K562 (cell line): ENCODE measurements around the gene HHEX. TPM values are rescaled to one million over a fixed set of nuclear protein-coding genes. Genes with fewer than 3 reads are reported as not detected.

Experiments
- ATF1 ChIP-seq, 2 experiments: fragments of 450-650 bp in 1 of 2; IDR thresholded peaks; 2 replicates each; pipeline ENCODE4 v1.6.1; 2016; ENCODE audit warnings: missing compliant biosample characterization in 1 of 2, missing genetic modification characterization in 1 of 2
- BACH1 ChIP-seq: fragments of 200-800 bp; sonication (Bioruptor generic); IDR thresholded peaks from 2 replicates; pipeline ENCODE4 v1.6.1; 2016; ENCODE audit warnings: missing genetic modification characterization, missing compliant biosample characterization
- CBX2 ChIP-seq: fragments of 200-600 bp; sonication (generic); IDR thresholded peaks from one replicate; pipeline ENCODE4 v1.6.1; 2012; ENCODE audit warnings: mild to moderate bottlenecking, low read length, inconsistent platforms; ENCODE audit not compliant: insufficient read depth, poor library complexity, severe bottlenecking
- CHD1 ChIP-seq: fragments of 200-600 bp; sonication (generic); IDR thresholded peaks from one replicate; pipeline ENCODE4 v1.6.1; 2012; ENCODE audit warnings: mild to moderate bottlenecking, moderate library complexity, low read length, inconsistent platforms
- FOXJ3 ChIP-seq: sonication (generic); formaldehyde crosslinking; IDR thresholded peaks from 2 replicates; pipeline ENCODE4 v1.4.0; 2020; ENCODE audit warnings: mild to moderate bottlenecking, missing genetic modification reagents
- HCFC1 ChIP-seq: IDR thresholded peaks from 2 replicates; pipeline ENCODE4 v1.6.1; 2012; ENCODE audit warnings: low read depth, low read length, improper control_type of control experiment
- HNRNPLL ChIP-seq: fragments of 200-400 bp; formaldehyde crosslinking; IDR thresholded peaks from 2 replicates; pipeline ENCODE4 v1.6.1; 2017; ENCODE audit warnings: low read length, low read depth, mild to moderate bottlenecking; ENCODE audit not compliant: poor library complexity, severe bottlenecking
- L3MBTL2 ChIP-seq: fragments of 450-650 bp; IDR thresholded peaks from 2 replicates; pipeline ENCODE4 v1.6.1; 2016; ENCODE audit warnings: mild to moderate bottlenecking, moderate library complexity
- NRF1 ChIP-seq, 2 experiments: fragments of 450-650 bp; IDR thresholded peaks in 1 of 2; conservative IDR thresholded peaks in 1 of 2; 2 replicates each; pipeline ENCODE4 v1.6.1; 2014; ENCODE audit warnings: mild to moderate bottlenecking in 2 of 2
- PHTF2 ChIP-seq: fragments of 250-450 bp; sonication (Bioruptor Pico); IDR thresholded peaks from 2 replicates; pipeline ENCODE4 v1.5.0; 2021; ENCODE audit warnings: mild to moderate bottlenecking
- TCF3 ChIP-seq: sonication (generic); formaldehyde crosslinking; IDR thresholded peaks from 2 replicates; pipeline ENCODE4 v1.4.0; 2020; ENCODE audit warnings: mild to moderate bottlenecking, missing genetic modification reagents
- TFAM ChIP-seq: fragments of 250-450 bp; sonication (Bioruptor Pico); conservative IDR thresholded peaks from 2 replicates; pipeline ENCODE4 v1.5.0; 2021; ENCODE audit warnings: mild to moderate bottlenecking, moderate library complexity
- TSC22D4 ChIP-seq: fragments of 450-650 bp; IDR thresholded peaks from 2 replicates; pipeline ENCODE4 v1.6.1; 2016; ENCODE audit warnings: missing genetic modification characterization, missing biosample characterization, control low read depth
- ZBTB12 ChIP-seq: fragments of 250-450 bp; sonication (Bioruptor Pico); IDR thresholded peaks from 2 replicates; pipeline ENCODE4 v1.4.0; 2020
- ZFX ChIP-seq: sonication (generic); formaldehyde crosslinking; IDR thresholded peaks from 2 replicates; pipeline ENCODE4 v1.8.0; 2022; ENCODE audit warnings: mild to moderate bottlenecking, missing genetic modification reagents, moderate library complexity
- ZNF79 ChIP-seq: fragments of 250-450 bp; sonication (Bioruptor Pico); IDR thresholded peaks from 2 replicates; pipeline ENCODE4 v1.4.0; 2020; ENCODE audit warnings: low read depth, mild to moderate bottlenecking, moderate library complexity
- polyA plus RNA-seq, 8 experiments: library from polyadenylated mRNA; depleted of rRNA in 4 of 8; stranded (reverse) in 5 of 8; unstranded in 3 of 8; fragments of >200 nt; fragmentation: Nextera tagmentation in 2 of 8; fragmentation: Illumina TruSeq in 1 of 8; extraction: Ambion mirVana in 2 of 8; extraction: Trizol in 1 of 8; gene quantifications; 2 replicates each; pipeline versions ENCODE4 v1.2.1 to v1.2.3, GENCODE V29; 2011 to 2014; ENCODE audit warnings: inconsistent platforms in 1 of 8, missing spikeins in 1 of 8
- total RNA-seq, 7 experiments: library from RNA; depleted of rRNA in 6 of 7; stranded (reverse); fragments of >200 nt in 6 of 7; fragmentation: Illumina TruSeq in 2 of 7; extraction: Trizol in 2 of 7; gene quantifications; 2 replicates each; pipeline versions ENCODE4 v1.2.1 to v1.2.3, GENCODE V29; 2011 to 2021; ENCODE audit warnings: low replicate concordance in 1 of 7
- TF ChIP-seq, protein P1 (sequence below), 2 experiments: fragments of 450-650 bp; conservative IDR thresholded peaks; 2 replicates each; pipeline ENCODE4 v1.6.1; 2017; ENCODE audit warnings: mild to moderate bottlenecking in 2 of 2, moderate library complexity in 2 of 2

Gene HHEX
- total and polyA plus RNA-seq, 9 of the 15 experiments (the other 6 are each of a cell fraction or from before 2014, with no cell fraction given), result 37.2 to 133 (median 80.2) TPM

DNA sequence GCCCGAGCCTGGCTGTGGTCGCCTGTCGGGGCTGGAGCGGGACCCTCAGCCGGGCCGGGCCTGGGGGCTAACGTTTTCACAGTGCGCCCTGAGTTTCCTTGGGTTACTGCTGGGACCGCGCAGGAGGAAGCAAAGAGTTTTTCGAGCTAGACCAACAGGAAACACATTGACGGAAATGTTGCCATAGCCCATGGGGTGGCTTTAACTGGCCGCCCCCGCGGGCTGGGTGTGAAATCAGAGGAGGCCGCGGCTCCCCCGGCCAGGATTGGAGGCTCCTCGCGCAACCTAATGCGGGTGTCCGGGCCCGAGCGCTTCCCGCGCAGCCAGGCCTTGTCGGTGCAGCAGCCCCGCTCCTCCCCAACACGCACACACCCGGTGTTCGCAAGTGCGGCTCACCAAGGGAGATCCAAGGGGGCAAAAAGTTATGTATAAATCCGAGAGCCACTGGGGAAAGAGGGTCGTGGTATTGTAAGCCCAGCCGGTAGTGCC lies 1.9 kb downstream of the HHEX start (continued):
- peak; percentile 53 for TF ChIP-seq CHD1
- TF ChIP-seq ZNF79 (CRISPR knock-in tag), result no peak
- TF ChIP-seq BACH1 (tag), result no peak
- TF ChIP-seq ZBTB12 (CRISPR knock-in tag), result no peak
- no peak for TF ChIP-seq CBX2
- no peak for TF ChIP-seq FOXJ3 (CRISPR knock-in tag)
- TF ChIP-seq TSC22D4, result no peak
- TF ChIP-seq HCFC1, result no peak
- no peak for TF ChIP-seq HNRNPLL
- no peak for TF ChIP-seq TFAM
- TF ChIP-seq NRF1 (conservative IDR thresholded peaks at IDR 0.05 in 1 of 2, IDR thresholded peaks at IDR 0.05 in 1 of 2), result peak in 1 of 2 experiments; percentile 36; a peak in 1 of 4 replicates
- TF ChIP-seq PHTF2 (CRISPR knock-in tag), result no peak
- peak; percentile 67 for TF ChIP-seq ZFX (CRISPR knock-in tag)
- TF ChIP-seq, protein P1, sequence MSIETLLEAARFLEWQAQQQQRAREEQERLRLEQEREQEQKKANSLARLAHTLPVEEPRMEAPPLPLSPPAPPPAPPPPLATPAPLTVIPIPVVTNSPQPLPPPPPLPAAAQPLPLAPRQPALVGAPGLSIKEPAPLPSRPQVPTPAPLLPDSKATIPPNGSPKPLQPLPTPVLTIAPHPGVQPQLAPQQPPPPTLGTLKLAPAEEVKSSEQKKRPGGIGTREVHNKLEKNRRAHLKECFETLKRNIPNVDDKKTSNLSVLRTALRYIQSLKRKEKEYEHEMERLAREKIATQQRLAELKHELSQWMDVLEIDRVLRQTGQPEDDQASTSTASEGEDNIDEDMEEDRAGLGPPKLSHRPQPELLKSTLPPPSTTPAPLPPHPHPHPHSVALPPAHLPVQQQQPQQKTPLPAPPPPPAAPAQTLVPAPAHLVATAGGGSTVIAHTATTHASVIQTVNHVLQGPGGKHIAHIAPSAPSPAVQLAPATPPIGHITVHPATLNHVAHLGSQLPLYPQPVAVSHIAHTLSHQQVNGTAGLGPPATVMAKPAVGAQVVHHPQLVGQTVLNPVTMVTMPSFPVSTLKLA (conservative IDR thresholded peaks at IDR 0.05), result no peak
- no peak for TF ChIP-seq L3MBTL2
- no peak for TF ChIP-seq ATF1 (CRISPR knock-in tag; IDR thresholded peaks at IDR 0.05)
- no peak for TF ChIP-seq ATF1 (tag; IDR thresholded peaks at IDR 0.05)
- TF ChIP-seq TCF3 (CRISPR knock-in tag), result no peak
